Measurements from ENCODE around the gene DGLUCY.

DGLUCY gene

GRCh38 chr14:91127924-91128323, 14.1 kb downstream of the DGLUCY start:
- peak overlapping the region; percentile 57 for H3K27ac ChIP-seq
- TF ChIP-seq ZFX (IDR thresholded peaks at IDR 0.05; ENCODE audit: borderline replicate concordance) (no peak), CTCF (IDR thresholded peaks at IDR 0.05) (no peak)

GRCh38 chr14:91128699-91129098, 14.8 kb downstream of the DGLUCY start:
- no peak for TF ChIP-seq ZFX (IDR thresholded peaks at IDR 0.05; ENCODE audit: borderline replicate concordance)
- TF ChIP-seq CTCF (IDR thresholded peaks at IDR 0.05): no peak
- H3K27ac ChIP-seq: no peak overlapping the region

GRCh38 chr14:91129261-91129660, 15.4 kb downstream of the DGLUCY start:
- H3K27ac ChIP-seq: no peak overlapping the region
- TF ChIP-seq ZFX (IDR thresholded peaks at IDR 0.05; ENCODE audit: borderline replicate concordance) (no peak), CTCF (IDR thresholded peaks at IDR 0.05) (no peak)

GRCh38 chr14:91135039-91135438, 21.2 kb downstream of the DGLUCY start:
- H3K27ac ChIP-seq: no peak overlapping the region
- no peak for TF ChIP-seq CTCF (IDR thresholded peaks at IDR 0.05)
- TF ChIP-seq ZFX (IDR thresholded peaks at IDR 0.05; ENCODE audit: borderline replicate concordance): no peak

- no peak for TF ChIP-seq ZFX (IDR thresholded peaks at IDR 0.05; ENCODE audit: borderline replicate concordance)
- peak; percentile 82 for TF ChIP-seq CTCF (IDR thresholded peaks at IDR 0.05)
- H3K27ac ChIP-seq: no peak overlapping the region
Measured at GRCh38 chr14:91138511-91139359, 24.9 kb downstream of the DGLUCY start.

- no peak overlapping the region for H3K27ac ChIP-seq
Measured at GRCh38 chr14:91139776-91140175, 25.9 kb downstream of the DGLUCY start.

More at GRCh38 chr14:91139776-91140175, 25.9 kb downstream of the DGLUCY start:
- TF ChIP-seq ZFX (IDR thresholded peaks at IDR 0.05; ENCODE audit: borderline replicate concordance): no peak
- TF ChIP-seq CTCF (IDR thresholded peaks at IDR 0.05): no peak
